Thyroid gland (tissue), 4 donors: ENCODE measurements around the gene CDC42EP1.

Source experiments
- POLR2A ChIP-seq, 2 donors: fragments of 450-650 bp; IDR thresholded peaks; one replicate each; pipeline ENCODE4 v1.6.1; 2017; ENCODE audit warnings: antibody characterized with exemption in 2 of 2, mild to moderate bottlenecking in 2 of 2, moderate library complexity in 1 of 2
- TF ChIP-seq, protein P1 (sequence below), 6 experiments: fragments of 200-600 bp in 3 of 6; fragments of 450-650 bp in 3 of 6; sonication (generic) in 3 of 6; IDR thresholded peaks; one replicate each; pipeline ENCODE4 v1.5.1; 2016 to 2019; ENCODE audit warnings: antibody characterized with exemption in 6 of 6, mild to moderate bottlenecking in 2 of 6, inconsistent platforms in 1 of 6, moderate library complexity in 1 of 6

DNA sequence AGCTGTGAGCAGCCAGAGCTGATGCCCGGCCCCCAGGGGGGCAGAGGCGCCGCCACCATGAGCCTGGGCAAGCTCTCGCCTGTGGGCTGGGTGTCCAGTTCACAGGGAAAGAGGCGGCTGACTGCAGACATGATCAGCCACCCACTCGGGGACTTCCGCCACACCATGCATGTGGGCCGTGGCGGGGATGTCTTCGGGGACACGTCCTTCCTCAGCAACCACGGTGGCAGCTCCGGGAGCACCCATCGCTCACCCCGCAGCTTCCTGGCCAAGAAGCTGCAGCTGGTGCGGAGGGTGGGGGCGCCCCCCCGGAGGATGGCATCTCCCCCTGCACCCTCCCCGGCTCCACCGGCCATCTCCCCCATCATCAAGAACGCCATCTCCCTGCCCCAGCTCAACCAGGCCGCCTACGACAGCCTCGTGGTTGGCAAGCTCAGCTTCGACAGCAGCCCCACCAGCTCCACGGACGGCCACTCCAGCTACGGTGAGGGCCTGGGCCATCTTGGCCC lies 6.1 kb downstream of the CDC42EP1 start:
- no peak for TF ChIP-seq POLR2A (IDR thresholded peaks at IDR 0.05)
- TF ChIP-seq, protein P1, sequence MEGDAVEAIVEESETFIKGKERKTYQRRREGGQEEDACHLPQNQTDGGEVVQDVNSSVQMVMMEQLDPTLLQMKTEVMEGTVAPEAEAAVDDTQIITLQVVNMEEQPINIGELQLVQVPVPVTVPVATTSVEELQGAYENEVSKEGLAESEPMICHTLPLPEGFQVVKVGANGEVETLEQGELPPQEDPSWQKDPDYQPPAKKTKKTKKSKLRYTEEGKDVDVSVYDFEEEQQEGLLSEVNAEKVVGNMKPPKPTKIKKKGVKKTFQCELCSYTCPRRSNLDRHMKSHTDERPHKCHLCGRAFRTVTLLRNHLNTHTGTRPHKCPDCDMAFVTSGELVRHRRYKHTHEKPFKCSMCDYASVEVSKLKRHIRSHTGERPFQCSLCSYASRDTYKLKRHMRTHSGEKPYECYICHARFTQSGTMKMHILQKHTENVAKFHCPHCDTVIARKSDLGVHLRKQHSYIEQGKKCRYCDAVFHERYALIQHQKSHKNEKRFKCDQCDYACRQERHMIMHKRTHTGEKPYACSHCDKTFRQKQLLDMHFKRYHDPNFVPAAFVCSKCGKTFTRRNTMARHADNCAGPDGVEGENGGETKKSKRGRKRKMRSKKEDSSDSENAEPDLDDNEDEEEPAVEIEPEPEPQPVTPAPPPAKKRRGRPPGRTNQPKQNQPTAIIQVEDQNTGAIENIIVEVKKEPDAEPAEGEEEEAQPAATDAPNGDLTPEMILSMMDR (IDR thresholded peaks at IDR 0.05), result no peak
